Measurements from ENCODE around the gene OR5I1.

DNA sequence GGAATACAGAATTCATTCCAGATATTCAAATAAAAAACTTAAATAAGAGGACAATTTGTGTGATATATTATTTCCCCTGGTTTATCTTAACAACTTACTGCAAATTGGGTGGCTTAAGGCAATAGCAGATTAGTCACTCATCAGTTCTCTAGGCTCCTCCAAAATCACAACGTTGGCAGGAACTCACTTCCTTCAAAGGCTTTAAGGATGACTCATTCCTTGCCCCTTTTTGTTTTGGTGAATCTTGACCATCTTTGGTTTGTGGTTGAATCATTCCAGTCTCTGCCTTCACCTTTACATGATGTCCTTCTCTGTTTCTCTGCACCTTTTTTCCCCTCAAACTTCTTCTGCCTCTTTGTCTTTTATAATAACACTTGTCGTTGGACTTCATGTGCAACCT, 30.2 kb upstream of the OR5I1 start:
- TF ChIP-seq CTCF (IDR thresholded peaks at IDR 0.05): no peak
- no peak for TF ChIP-seq POLR2A (IDR thresholded peaks at IDR 0.05)
- TF ChIP-seq POLR2AphosphoS5 (IDR thresholded peaks at IDR 0.05): no peak
- no peak for TF ChIP-seq EP300 (IDR thresholded peaks at IDR 0.05)

All from upper lobe of left lung (tissue), 4 donors.